ENCODE data around the gene KIAA2012.

Gene KIAA2012

GRCh38 chr2:202090530-202090929 lies 17.5 kb downstream of the KIAA2012 start:
- DNase-seq: no peak

DNA sequence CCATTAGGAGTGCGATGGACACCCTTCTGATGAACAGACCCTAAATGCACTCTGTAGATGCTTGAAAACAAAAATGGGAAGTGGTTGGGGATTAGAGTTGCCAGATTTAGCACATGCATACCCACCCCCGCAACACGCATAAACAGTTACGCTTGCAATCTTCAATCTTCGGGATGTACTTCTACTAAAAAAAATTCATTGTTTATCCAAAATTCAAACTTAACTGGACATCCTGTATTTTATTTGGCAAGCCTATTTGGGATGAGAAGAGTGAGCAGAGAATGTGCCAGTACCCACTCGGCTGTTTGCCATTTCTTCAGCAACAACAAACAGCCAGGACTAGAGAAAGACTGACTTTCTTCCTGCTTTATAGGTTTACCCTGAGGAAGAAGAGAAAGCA lies 18.4 kb downstream of the KIAA2012 start:
- no peak for DNase-seq

- DNase-seq: no peak
Measured at GRCh38 chr2:202094426-202094986, 21.5 kb downstream of the KIAA2012 start.

- DNase-seq: no peak
Measured at GRCh38 chr2:202095235-202095634, 22.2 kb downstream of the KIAA2012 start.

DNA sequence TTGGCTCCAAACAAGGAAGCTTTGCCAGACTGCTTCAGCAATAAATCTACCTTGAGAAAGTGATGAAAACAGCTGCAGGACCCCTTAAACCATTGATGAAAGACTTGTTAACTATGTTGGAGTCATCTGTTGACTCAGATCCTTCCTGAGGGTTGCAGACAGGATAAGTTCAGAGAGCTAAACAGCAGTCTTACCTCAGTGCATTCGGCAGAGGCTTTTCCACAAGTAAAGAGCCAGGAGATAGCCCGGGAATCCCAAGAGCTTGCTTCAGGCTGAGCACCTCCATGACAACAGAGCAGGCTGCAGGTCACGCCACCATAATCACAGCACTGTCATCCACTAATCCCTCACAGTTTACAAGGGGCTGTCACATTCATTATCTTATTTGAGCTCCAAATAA lies 23.7 kb downstream of the KIAA2012 start:
- no peak for DNase-seq

DNA sequence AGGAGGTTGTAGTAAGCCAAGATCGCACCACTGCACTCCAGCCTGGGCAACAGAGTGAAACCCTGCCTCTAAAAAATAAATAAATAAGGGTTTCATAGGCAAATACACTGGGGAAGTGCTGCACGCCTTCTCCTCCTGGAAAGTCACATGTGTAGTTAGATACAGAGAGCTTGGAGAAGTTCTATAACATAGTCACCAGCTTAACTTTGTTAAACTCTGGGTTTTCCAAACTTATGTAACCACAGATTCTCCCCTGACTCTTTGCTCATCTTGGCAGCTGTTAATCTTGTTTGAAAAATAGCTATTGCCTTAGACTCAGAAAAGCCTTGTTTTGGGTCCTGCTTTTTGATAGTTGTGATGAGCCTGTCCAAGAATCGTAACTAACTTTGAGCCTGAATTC lies 25.2 kb downstream of the KIAA2012 start:
- no peak for DNase-seq

DNA sequence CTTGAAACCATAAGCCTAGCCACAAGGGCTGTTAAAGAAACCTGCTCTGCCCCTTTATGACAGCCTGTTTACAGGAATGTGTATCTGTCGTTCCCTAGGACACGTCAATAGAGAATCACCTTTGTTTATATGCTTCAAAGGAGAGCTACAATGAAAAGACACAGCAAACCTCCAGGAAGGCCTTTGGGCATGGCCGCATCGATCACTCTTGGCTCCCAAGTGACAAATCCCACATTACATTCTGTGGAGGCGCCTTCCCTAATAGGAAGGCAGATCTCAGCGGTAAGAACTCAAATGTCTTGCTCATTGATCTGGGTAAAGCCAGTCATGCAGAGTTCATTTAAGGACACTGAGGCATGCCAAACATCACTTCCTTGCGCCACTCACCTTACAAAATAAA lies 26.5 kb downstream of the KIAA2012 start:
- no peak for DNase-seq

DNA sequence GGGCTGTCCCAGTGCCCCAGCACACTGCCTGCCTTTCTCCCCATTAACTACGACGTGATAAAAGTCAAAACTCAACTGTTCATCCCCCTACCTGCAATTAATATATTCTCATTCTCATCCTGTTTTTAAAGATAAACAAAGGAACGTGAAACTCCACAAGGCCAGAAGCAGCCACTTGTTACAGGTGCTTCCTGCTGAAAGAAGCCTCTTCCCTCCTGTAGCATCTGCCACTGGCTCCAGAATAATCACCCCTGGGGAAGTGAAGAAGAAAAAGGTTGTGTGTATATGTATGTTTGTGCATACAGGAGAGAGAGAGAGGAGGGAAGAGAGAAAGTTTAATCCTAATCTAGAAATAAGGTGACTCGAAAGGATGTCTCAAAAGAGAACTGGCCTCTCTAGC lies 27.1 kb downstream of the KIAA2012 start:
- no peak for DNase-seq

GRCh38 chr2:202101026-202101579 lies 28.0 kb downstream of the KIAA2012 start:
- no peak for DNase-seq

DNA sequence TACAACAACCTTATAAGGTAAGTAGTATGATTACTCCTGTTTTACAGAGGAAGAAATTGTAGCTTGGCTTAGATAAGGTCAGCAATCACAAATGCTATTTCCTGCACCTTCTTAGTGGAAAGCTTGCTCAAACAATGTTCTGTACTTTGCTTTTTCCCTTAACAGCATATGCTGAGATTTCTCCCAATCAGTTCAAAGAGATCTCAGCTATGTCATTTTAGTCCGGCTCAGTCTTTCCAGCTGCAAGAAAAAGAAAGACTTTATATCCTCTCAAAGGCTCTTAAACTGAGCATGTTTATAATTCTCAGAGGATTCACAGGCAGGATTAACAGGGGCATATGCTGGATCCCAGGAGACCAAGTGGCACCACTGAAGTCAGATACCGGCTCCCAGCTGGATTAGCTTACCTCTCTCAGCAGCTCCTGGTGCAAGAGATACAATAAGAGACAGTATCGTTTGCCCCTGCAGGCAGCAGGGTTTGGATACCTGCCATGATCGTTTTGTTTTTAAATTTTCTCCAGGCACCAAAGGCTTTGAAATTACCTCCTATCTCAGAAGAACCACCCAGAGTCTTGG lies 29.5 kb downstream of the KIAA2012 start:
- DNase-seq: no peak

DNA sequence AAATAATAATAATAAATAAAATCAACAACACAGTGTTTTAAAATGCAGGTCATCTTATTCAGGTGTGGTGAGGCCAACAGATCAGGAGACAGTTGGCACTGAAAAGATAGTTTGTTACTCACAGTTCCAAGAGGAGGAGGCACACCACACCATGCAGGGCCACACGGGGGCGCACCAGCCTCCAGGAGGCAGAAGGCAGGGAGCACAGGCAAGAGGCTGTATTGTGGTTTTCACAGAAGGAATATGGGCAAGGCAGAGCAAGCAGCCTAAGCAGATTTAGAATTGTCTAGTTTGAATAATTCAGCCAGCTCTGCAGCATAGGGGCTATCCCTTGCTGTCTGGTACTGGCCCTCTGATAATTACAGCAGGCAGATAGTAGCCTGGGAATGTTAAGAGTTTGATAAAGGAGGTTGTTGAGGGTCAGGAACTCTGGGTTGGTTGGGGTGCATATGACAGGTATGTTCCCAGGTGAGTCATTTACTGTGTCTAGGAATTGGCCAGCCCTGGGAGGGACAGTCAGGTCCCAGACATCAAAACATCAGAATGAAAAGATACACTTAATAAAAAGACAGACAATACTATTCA lies 31.3 kb downstream of the KIAA2012 start:
- DNase-seq: no peak

DNA sequence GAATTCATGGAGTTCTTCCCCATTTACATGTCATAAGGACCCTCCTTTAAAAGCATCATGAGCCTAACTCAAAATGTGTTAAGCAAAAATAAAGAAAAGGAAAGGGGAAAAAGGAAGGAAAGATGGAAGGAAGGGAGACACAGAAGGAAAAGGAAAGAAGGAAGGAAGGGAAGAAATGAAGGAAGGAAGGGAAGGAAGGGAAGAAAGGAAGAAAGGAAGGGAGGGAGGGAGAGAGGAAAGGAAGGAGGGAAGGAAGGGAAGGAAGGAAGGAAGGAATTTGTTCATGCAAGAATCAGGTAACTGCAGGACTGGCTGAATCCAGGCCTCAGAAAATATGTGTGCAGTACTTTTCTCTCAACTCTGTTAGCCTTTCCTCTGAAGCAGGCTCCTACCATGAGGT lies 32.0 kb downstream of the KIAA2012 start:
- DNase-seq: no peak

GRCh38 chr2:202108345-202108744 lies 35.3 kb downstream of the KIAA2012 start:
- DNase-seq: no peak

DNA sequence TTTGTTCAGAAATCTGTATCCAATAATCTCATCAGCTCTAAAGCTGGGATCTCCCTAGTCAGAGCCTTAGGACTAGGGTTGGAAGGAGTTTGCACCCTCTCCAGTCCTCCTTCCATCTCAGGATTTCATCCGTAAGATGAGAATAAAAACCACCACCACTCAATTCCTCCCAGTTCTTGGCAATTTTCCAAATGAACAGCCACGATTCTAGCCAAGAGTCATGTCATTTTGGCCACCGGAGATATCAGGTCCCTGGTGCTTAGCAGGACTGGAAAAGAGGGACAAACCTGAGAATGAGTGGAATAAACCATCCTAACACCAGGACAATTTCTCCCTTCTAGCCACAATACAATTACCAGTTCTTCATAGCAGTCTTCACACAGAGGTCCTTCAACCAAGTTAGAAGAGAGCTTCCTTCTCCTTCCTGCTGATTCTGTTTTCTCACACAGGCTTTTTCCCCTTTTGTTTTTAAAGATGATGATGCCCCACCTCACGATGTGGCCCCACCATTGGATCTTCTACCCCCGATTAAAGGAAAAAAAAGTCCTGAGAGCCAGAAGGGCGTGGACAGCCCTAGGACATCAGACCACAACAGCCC lies 36.2 kb downstream of the KIAA2012 start:
- no peak for DNase-seq

DNA sequence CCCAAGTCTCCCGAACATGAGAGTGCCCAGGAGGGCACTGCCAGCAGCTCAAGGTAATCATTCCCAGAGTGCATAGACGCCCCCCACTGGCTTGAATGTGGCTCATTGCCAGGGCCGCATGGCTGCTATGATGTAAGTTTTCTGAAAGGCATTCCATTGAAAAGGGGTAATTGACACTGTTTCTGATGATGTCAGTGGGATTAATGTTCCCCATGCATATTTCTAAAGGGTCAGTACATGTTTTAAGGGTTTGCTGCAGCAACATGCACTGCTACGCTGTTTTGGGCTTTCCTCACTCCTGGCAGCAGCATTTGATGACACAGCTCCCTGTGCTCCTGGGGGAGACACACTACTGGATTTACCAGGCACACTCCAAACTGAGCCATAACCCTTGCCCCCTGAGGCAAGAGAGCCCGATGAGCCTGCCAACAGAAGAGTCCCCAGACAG lies 36.7 kb downstream of the KIAA2012 start:
- no peak for DNase-seq

GRCh38 chr2:202110491-202110890 lies 37.4 kb downstream of the KIAA2012 start:
- DNase-seq: no peak

DNA sequence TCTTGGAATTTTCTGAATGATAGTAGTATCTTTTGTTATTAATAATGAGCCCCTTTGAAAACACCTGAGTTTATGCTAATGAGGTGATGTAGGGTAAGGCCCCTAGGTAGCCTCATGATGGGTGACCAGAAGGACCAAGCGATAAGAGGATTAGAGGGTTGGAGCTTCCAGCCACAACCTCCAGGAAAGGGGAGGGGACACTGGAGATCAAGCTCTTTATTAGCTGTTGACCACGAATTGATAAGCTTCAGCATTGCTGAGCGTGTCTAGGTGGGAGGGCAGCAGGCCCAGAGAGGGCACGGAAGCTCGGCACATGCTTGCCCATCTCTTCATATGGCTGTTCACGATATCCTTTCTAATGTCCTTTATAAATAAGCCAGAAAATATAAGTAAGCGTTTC lies 39.0 kb downstream of the KIAA2012 start:
- DNase-seq: no peak

DNA sequence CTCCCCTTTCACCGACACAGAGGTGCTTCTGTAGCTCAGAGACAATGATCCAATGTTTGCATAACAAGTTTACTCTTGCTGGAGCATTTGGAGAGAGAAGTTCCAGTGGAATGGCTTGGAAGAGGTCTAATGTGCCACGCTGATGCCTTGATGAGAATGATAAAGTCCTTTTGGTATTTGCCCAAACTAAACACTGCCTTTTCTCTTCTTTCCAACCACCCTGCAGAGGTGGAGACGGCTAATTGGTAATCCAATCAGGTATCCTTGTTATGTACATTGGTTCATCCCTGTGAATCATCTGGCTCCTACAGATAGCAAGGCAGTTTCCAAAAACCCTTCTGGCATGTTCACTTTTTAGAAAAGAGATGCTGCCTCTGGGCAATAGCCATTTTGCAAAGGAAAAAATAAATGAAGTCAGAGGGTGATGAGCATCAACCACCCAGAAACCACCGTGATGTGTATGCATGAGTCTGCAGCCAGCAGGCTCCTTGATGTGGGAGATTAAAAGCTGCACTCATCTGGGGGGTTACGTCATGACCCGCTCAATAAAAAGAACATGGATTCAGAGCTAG lies 40.6 kb downstream of the KIAA2012 start:
- no peak for DNase-seq

DNA sequence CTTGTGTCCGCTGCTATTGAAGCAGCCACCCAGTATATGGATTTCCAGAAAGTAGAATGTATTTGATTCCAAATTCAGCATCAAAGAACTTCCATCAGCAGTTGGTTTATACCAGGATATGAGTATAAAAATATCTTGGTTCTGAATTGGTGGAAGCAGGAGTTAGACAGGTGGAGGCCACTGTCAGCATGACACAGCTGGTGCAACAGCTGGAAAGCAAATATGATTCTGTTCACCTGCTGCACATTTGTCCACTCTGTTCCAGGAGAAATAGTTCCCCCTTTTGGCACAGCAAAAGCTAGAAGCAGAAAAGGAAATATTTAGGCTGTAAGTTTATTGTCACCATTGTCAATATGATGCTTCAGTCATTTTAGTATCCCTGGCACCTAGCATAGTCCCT lies 41.2 kb downstream of the KIAA2012 start:
- DNase-seq: no peak

- DNase-seq: no peak
Measured at GRCh38 chr2:202114795-202115194, 41.7 kb downstream of the KIAA2012 start.

GRCh38 chr2:202115479-202115971 lies 42.5 kb downstream of the KIAA2012 start:
- no peak for DNase-seq

GRCh38 chr2:202116691-202117090 lies 43.6 kb downstream of the KIAA2012 start:
- no peak for DNase-seq

DNA sequence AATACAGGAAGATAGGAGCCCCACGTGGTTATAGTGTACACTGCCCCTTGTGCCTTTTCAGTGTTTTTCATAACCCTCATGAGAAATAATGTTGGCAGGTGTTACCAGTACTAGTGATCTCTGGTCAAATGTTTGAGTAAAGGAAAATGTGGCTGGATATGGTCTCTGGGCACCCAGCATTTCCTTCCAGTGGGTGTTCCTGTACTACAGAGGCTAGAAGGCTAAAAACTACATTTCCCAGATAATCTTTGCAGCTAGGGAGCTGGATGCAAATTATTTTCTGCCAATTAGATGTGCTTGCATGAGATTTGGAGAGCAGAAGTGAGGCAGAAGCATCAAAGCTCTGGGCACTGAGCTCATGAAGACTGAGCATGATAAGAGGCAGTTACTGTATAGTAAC lies 45.1 kb downstream of the KIAA2012 start:
- DNase-seq: no peak

GRCh38 chr2:202120828-202121227 lies 47.8 kb downstream of the KIAA2012 start:
- no peak for DNase-seq

Data from activated T-cell treated with anti-CD3 and anti-CD28 coated beads, Interleukin-2, amount 50 U/mL, for 1 hour (primary cell).